Stimulated activated naive CD8-positive, alpha-beta T cell treated with anti-CD3 and anti-CD28 coated beads, Interleukin-15, amount 100 ng/mL, for 72 hours (primary cell): ENCODE measurements around the gene LAT.
"Not testable (repeated sequence)": the region's sequence is repeated elsewhere in the genome, so short reads cannot be mapped to it uniquely, and the experiment has no call there.

ENCODE experiments used
- ATAC-seq: fragments of 150-1000 bp; cut with Tn5 transposase; 2 replicates; pipeline ENCODE4 v1.10.0; 2021; ENCODE audit warnings: mild to moderate bottlenecking, moderate library complexity
- DNase-seq, 2 donors: peaks; one replicate each; pipeline ENCODE4 v3.0.0; 2021 to 2022
- H3K27ac Mint-ChIP-seq, 2 donors: one replicate each; pipeline ENCODE4 v1.8.0; 2022; ENCODE audit warnings: mild to moderate bottlenecking in 2 of 2, mixed read lengths in 2 of 2, moderate library complexity in 2 of 2
- H3K27me3 Mint-ChIP-seq: one replicate; pipeline ENCODE4 v1.8.0; 2022; ENCODE audit warnings: mixed read lengths
- H3K4me1 Mint-ChIP-seq: one replicate; pipeline ENCODE4 v1.8.0; 2022; ENCODE audit warnings: mild to moderate bottlenecking, mixed read lengths
- H3K4me3 Mint-ChIP-seq, 2 donors: one replicate each; pipeline ENCODE4 v1.8.0; 2022; ENCODE audit warnings: mild to moderate bottlenecking in 2 of 2, mixed read lengths in 2 of 2, moderate library complexity in 1 of 2
- H3K9me3 Mint-ChIP-seq, 2 donors: one replicate each; pipeline ENCODE4 v1.8.0; 2022; ENCODE audit warnings: mixed read lengths in 2 of 2

The LAT gene

GRCh38 chr16:28967156-28967555 is 17.7 kb upstream of the LAT start:
- no peaks in the 10 kb centered on the region for H3K9me3 Mint-ChIP-seq
- ATAC-seq, result no peak
- no peaks in the 10 kb centered on the region for H3K4me1 Mint-ChIP-seq
- no peak for DNase-seq
- no peak overlapping the region for H3K4me3 Mint-ChIP-seq
- H3K27ac Mint-ChIP-seq, result no peak overlapping the region
- no peaks in the 10 kb centered on the region for H3K27me3 Mint-ChIP-seq

GRCh38 chr16:28969696-28970095 is 15.2 kb upstream of the LAT start:
- H3K27ac Mint-ChIP-seq, DNase-seq, H3K27me3 Mint-ChIP-seq, H3K9me3 Mint-ChIP-seq, ATAC-seq, H3K4me3 Mint-ChIP-seq: not testable (repeated sequence)
- peaks cover 13% of the 10 kb centered on the region for H3K4me1 Mint-ChIP-seq

GRCh38 chr16:28974007-28974436 is 10.8 kb upstream of the LAT start:
- peak overlapping the region; percentile 98 for H3K27ac Mint-ChIP-seq
- H3K4me1 Mint-ChIP-seq, result peaks cover 48% of the 10 kb centered on the region
- no peaks in the 10 kb centered on the region for H3K9me3 Mint-ChIP-seq
- ATAC-seq, result peak; percentile 23
- H3K4me3 Mint-ChIP-seq, result peak overlapping the region; percentile 95
- H3K27me3 Mint-ChIP-seq, result no peaks in the 10 kb centered on the region
- DNase-seq, result no peak

- Mint-ChIP-seq H3K4me3 (peak within 1 kb of the TSS; percentile 95), H3K27me3 (no peaks in the 10 kb centered on the region), H3K27ac (peak within 1 kb of the TSS; percentile 98), H3K4me1 (peaks cover 48% of the 10 kb centered on the region), H3K9me3 (no peaks in the 10 kb centered on the region)
- ATAC-seq (peak; percentile 97), DNase-seq (peak; percentile 91 to 96)
Observed at GRCh38 chr16:28974437-28975157, 10.3 kb upstream of the LAT start, which contains the start of gene SPNS1. Gene SPNS1, plus strand, starts transcription at chr16:28974778. Its CDS starts 374 bp downstream, at chr16:28975152.

GRCh38 chr16:28975158-28975599 is 9.7 kb upstream of the LAT start:
- peak; percentile 16 for ATAC-seq
- H3K27ac Mint-ChIP-seq, result peak overlapping the region; percentile 98
- peaks cover 48% of the 10 kb centered on the region for H3K4me1 Mint-ChIP-seq
- DNase-seq, result no peak
- H3K9me3 Mint-ChIP-seq, result no peaks in the 10 kb centered on the region
- H3K4me3 Mint-ChIP-seq, result peak overlapping the region; percentile 95
- no peaks in the 10 kb centered on the region for H3K27me3 Mint-ChIP-seq

GRCh38 chr16:28977703-28978662 is 6.9 kb upstream of the LAT start:
- ATAC-seq, result no peak
- Mint-ChIP-seq H3K27me3 (no peaks in the 10 kb centered on the region), H3K4me1 (peaks cover 58% of the 10 kb centered on the region), H3K4me3 (no peak overlapping the region), H3K9me3 (peaks cover 6 to 11% of the 10 kb centered on the region in 2 donors), H3K27ac (peak overlapping the region in 1 of 2 donors; percentile 4)
- no peak for DNase-seq

- Mint-ChIP-seq H3K9me3 (peaks cover 6 to 11% of the 10 kb centered on the region in 2 donors), H3K4me1 (peaks cover 59% of the 10 kb centered on the region), H3K27ac (peak overlapping the region in 1 of 2 donors; percentile 61)
- H3K4me3 Mint-ChIP-seq, ATAC-seq, DNase-seq, H3K27me3 Mint-ChIP-seq: not testable (repeated sequence)
Observed at GRCh38 chr16:28980330-28980729, 4.5 kb upstream of the LAT start.

GRCh38 chr16:28980929-28981328 is 3.9 kb upstream of the LAT start:
- ATAC-seq, result no peak
- peaks cover 59% of the 10 kb centered on the region for H3K4me1 Mint-ChIP-seq

GRCh38 chr16:28981517-28981916 is 3.3 kb upstream of the LAT start:
- H3K4me1 Mint-ChIP-seq, result peaks cover 54% of the 10 kb centered on the region
- no peaks in the 10 kb centered on the region for H3K27me3 Mint-ChIP-seq
- DNase-seq (peak in 1 of 2 donors; percentile 56), ATAC-seq (no peak)
- no peak overlapping the region for H3K27ac Mint-ChIP-seq
- no peak overlapping the region for H3K4me3 Mint-ChIP-seq
- peaks cover 6 to 11% of the 10 kb centered on the region in 2 donors for H3K9me3 Mint-ChIP-seq

More at GRCh38 chr16:28980929-28981328, 3.9 kb upstream of the LAT start:
- no peak overlapping the region for H3K4me3 Mint-ChIP-seq
- no peak for DNase-seq
- H3K27ac Mint-ChIP-seq, result no peak overlapping the region
- H3K27me3 Mint-ChIP-seq, result no peaks in the 10 kb centered on the region
- peaks cover 6 to 11% of the 10 kb centered on the region in 2 donors for H3K9me3 Mint-ChIP-seq

GRCh38 chr16:28982418-28982817 is 2.4 kb upstream of the LAT start:
- Mint-ChIP-seq H3K4me3 (no peak overlapping the region), H3K9me3 (peaks cover 11 to 17% of the 10 kb centered on the region in 2 donors), H3K27ac (no peak overlapping the region), H3K4me1 (peaks cover 54% of the 10 kb centered on the region), H3K27me3 (no peaks in the 10 kb centered on the region)
- DNase-seq (no peak), ATAC-seq (no peak)

GRCh38 chr16:28982949-28983348 is 1.9 kb upstream of the LAT start:
- H3K4me3 Mint-ChIP-seq, result no peak overlapping the region
- H3K27ac Mint-ChIP-seq, result no peak overlapping the region
- DNase-seq, result no peak

GRCh38 chr16:28983644-28984043 is 1.2 kb upstream of the LAT start:
- DNase-seq, result no peak
- peaks cover 15 to 22% of the 10 kb centered on the region in 2 donors for H3K9me3 Mint-ChIP-seq
- H3K27ac Mint-ChIP-seq, result peak overlapping the region in 1 of 2 donors; percentile 21
- no peak for ATAC-seq
- H3K4me1 Mint-ChIP-seq, result peaks cover 54% of the 10 kb centered on the region
- peak overlapping the region; percentile 16 to 80 for H3K4me3 Mint-ChIP-seq
- H3K27me3 Mint-ChIP-seq, result no peaks in the 10 kb centered on the region

More at GRCh38 chr16:28982949-28983348, 1.9 kb upstream of the LAT start:
- no peak for ATAC-seq
- Mint-ChIP-seq H3K27me3 (no peaks in the 10 kb centered on the region), H3K4me1 (peaks cover 54% of the 10 kb centered on the region), H3K9me3 (peaks cover 15 to 22% of the 10 kb centered on the region in 2 donors)

- Mint-ChIP-seq H3K4me1 (peaks cover 58% of the 10 kb centered on the region), H3K4me3 (peak overlapping the region; percentile 79 to 80), H3K27me3 (no peaks in the 10 kb centered on the region), H3K27ac (peak overlapping the region; percentile 15 to 92), H3K9me3 (peaks cover 15 to 22% of the 10 kb centered on the region in 2 donors)
- DNase-seq (no peak), ATAC-seq (peak; percentile 1)
Observed at GRCh38 chr16:28984091-28984490, 761 bp upstream of the LAT start.

- no peaks in the 10 kb centered on the region for H3K27me3 Mint-ChIP-seq
- peak overlapping the region; percentile 99 to 100 for H3K4me3 Mint-ChIP-seq
- H3K9me3 Mint-ChIP-seq, result peaks cover 15 to 22% of the 10 kb centered on the region in 2 donors
- H3K27ac Mint-ChIP-seq, result peak overlapping the region; percentile 94 to 95
- peak in 1 of 2 donors; percentile 45 for DNase-seq
- peak; percentile 51 for ATAC-seq
- H3K4me1 Mint-ChIP-seq, result peaks cover 71% of the 10 kb centered on the region
Observed at GRCh38 chr16:28985211-28986041, 574 bp downstream of the LAT start.

GRCh38 chr16:28986046-28986445 is 1.2 kb downstream of the LAT start:
- peak overlapping the region; percentile 94 to 95 for H3K27ac Mint-ChIP-seq
- no peaks in the 10 kb centered on the region for H3K27me3 Mint-ChIP-seq
- DNase-seq, result no peak
- no peak for ATAC-seq
- peaks cover 77% of the 10 kb centered on the region for H3K4me1 Mint-ChIP-seq
- H3K9me3 Mint-ChIP-seq, result peaks cover 15 to 22% of the 10 kb centered on the region in 2 donors
- peak overlapping the region; percentile 99 to 100 for H3K4me3 Mint-ChIP-seq
